Mucosa of stomach (tissue), 1 donor: Measurements from ENCODE around the gene RAB27A.
A peak's percentile ranks its signal among the peaks of the same experiment; 100 is the strongest.
"Not testable (repeated sequence)": the region's sequence is repeated elsewhere in the genome, so short reads cannot be mapped to it uniquely, and the experiment has no call there.

Source experiments
- H3K27me3 ChIP-seq: one replicate; pipeline ENCODE4 v1.7.0; 2013; ENCODE audit warnings: mild to moderate bottlenecking, low read length; ENCODE audit not compliant: control insufficient read depth, insufficient read depth
- H3K36me3 ChIP-seq: one replicate; pipeline ENCODE4 v1.7.0; 2013; ENCODE audit warnings: low read length; ENCODE audit not compliant: control insufficient read depth, insufficient read depth
- H3K4me1 ChIP-seq: one replicate; pipeline ENCODE4 v1.7.0; 2013; ENCODE audit warnings: mild to moderate bottlenecking, low read length; ENCODE audit not compliant: control insufficient read depth, insufficient read depth
- H3K4me3 ChIP-seq: one replicate; pipeline ENCODE4 v1.7.0; 2013; ENCODE audit warnings: low read length
- H3K9ac ChIP-seq: one replicate; pipeline ENCODE4 v1.7.0; 2013; ENCODE audit warnings: mild to moderate bottlenecking, low read length, moderate library complexity
- H3K9me3 ChIP-seq: one replicate; pipeline ENCODE4 v1.7.0; 2013; ENCODE audit warnings: mild to moderate bottlenecking, low read length, moderate library complexity; ENCODE audit not compliant: control insufficient read depth
- donor health status: Pancreatic carcinoma.

Gene RAB27A

GRCh38 chr15:55290528-55291057 lies 980 bp upstream of the RAB27A start:
- H3K9me3 ChIP-seq = no peaks in the 10 kb centered on the region
- H3K9ac ChIP-seq = peak overlapping the region; percentile 93
- H3K27me3 ChIP-seq = no peaks in the 10 kb centered on the region
- H3K4me3 ChIP-seq = peak overlapping the region; percentile 66
- peaks cover 13% of the 10 kb centered on the region for H3K4me1 ChIP-seq
- no peaks in the 10 kb centered on the region for H3K36me3 ChIP-seq

- Histone ChIP-seq H3K27me3 (no peaks in the 10 kb centered on the region), H3K9me3 (no peaks in the 10 kb centered on the region), H3K9ac (peak overlapping the region; percentile 93), H3K4me3 (peak overlapping the region; percentile 66), H3K36me3 (no peaks in the 10 kb centered on the region), H3K4me1 (peaks cover 18% of the 10 kb centered on the region)
These were observed 435 bp downstream of the RAB27A start for GRCh38 chr15:55289011-55289745.

GRCh38 chr15:55288006-55288717 lies 1.5 kb downstream of the RAB27A start:
- Histone ChIP-seq H3K27me3 (no peaks in the 10 kb centered on the region), H3K9me3 (no peaks in the 10 kb centered on the region), H3K36me3 (no peaks in the 10 kb centered on the region), H3K4me3 (peak overlapping the region; percentile 66), H3K4me1 (peaks cover 24% of the 10 kb centered on the region), H3K9ac (peak overlapping the region; percentile 93)

- not testable (repeated sequence) for H3K36me3 ChIP-seq, H3K27me3 ChIP-seq, H3K9ac ChIP-seq, H3K9me3 ChIP-seq, H3K4me3 ChIP-seq
- peaks cover 39% of the 10 kb centered on the region for H3K4me1 ChIP-seq
These were observed 3.0 kb downstream of the RAB27A start for GRCh38 chr15:55286442-55287189.

GRCh38 chr15:55284426-55284825 lies 5.2 kb downstream of the RAB27A start:
- Histone ChIP-seq H3K4me1 (peaks cover 43% of the 10 kb centered on the region), H3K9ac (no peak overlapping the region), H3K9me3 (no peaks in the 10 kb centered on the region), H3K36me3 (no peaks in the 10 kb centered on the region), H3K4me3 (no peak overlapping the region), H3K27me3 (no peaks in the 10 kb centered on the region)

GRCh38 chr15:55283379-55284147 lies 6.0 kb downstream of the RAB27A start:
- Histone ChIP-seq H3K9me3 (no peaks in the 10 kb centered on the region), H3K36me3 (no peaks in the 10 kb centered on the region), H3K4me1 (peaks cover 48% of the 10 kb centered on the region), H3K9ac (peak overlapping the region; percentile 45), H3K4me3 (no peak overlapping the region), H3K27me3 (no peaks in the 10 kb centered on the region)

GRCh38 chr15:55282284-55282833 lies 7.3 kb downstream of the RAB27A start:
- no peak overlapping the region for H3K4me3 ChIP-seq
- no peaks in the 10 kb centered on the region for H3K9me3 ChIP-seq
- H3K4me1 ChIP-seq = peaks cover 48% of the 10 kb centered on the region
- H3K36me3 ChIP-seq = no peaks in the 10 kb centered on the region
- no peaks in the 10 kb centered on the region for H3K27me3 ChIP-seq
- H3K9ac ChIP-seq = peak overlapping the region; percentile 36

GRCh38 chr15:55281517-55282228 lies 7.9 kb downstream of the RAB27A start:
- no peaks in the 10 kb centered on the region for H3K36me3 ChIP-seq
- no peak overlapping the region for H3K9ac ChIP-seq
- H3K4me1 ChIP-seq = peaks cover 48% of the 10 kb centered on the region
- no peak overlapping the region for H3K4me3 ChIP-seq
- no peaks in the 10 kb centered on the region for H3K9me3 ChIP-seq
- no peaks in the 10 kb centered on the region for H3K27me3 ChIP-seq

GRCh38 chr15:55280589-55280988 lies 9.0 kb downstream of the RAB27A start:
- H3K27me3 ChIP-seq, H3K36me3 ChIP-seq, H3K9ac ChIP-seq, H3K4me3 ChIP-seq, H3K9me3 ChIP-seq: not testable (repeated sequence)
- H3K4me1 ChIP-seq = peaks cover 39% of the 10 kb centered on the region

- Histone ChIP-seq H3K9me3 (no peaks in the 10 kb centered on the region), H3K36me3 (no peaks in the 10 kb centered on the region), H3K9ac (peak overlapping the region; percentile 40), H3K27me3 (no peaks in the 10 kb centered on the region), H3K4me3 (no peak overlapping the region), H3K4me1 (peaks cover 35% of the 10 kb centered on the region)
These were observed 9.8 kb downstream of the RAB27A start for GRCh38 chr15:55279746-55280351.
